ENCODE results near the gene RAPGEF3.

The RAPGEF3 gene

GRCh38 chr12:47755655-47756562, 2.8 kb downstream of the RAPGEF3 start:
- no peak for DNase-seq

GRCh38 chr12:47754881-47755280, 3.8 kb downstream of the RAPGEF3 start:
- no peak for DNase-seq

- no peak for DNase-seq
These were observed 4.6 kb downstream of the RAPGEF3 start for GRCh38 chr12:47754126-47754525.

- peak; percentile 27 for DNase-seq
These were observed 5.4 kb downstream of the RAPGEF3 start for GRCh38 chr12:47753021-47754001.

GRCh38 chr12:47752552-47752951, 6.1 kb downstream of the RAPGEF3 start:
- DNase-seq = peak; percentile 45

- DNase-seq = no peak
These were observed 6.6 kb downstream of the RAPGEF3 start for GRCh38 chr12:47752121-47752520.

GRCh38 chr12:47751561-47751960, 7.1 kb downstream of the RAPGEF3 start:
- DNase-seq = no peak

GRCh38 chr12:47750916-47751470, 7.7 kb downstream of the RAPGEF3 start:
- no peak for DNase-seq

- DNase-seq = no peak
These were observed 8.4 kb downstream of the RAPGEF3 start for GRCh38 chr12:47750229-47750798.

GRCh38 chr12:47748899-47749298, 9.8 kb downstream of the RAPGEF3 start:
- no peak for DNase-seq

- DNase-seq = no peak
These were observed 10.2 kb downstream of the RAPGEF3 start for GRCh38 chr12:47748507-47748828.

- no peak for DNase-seq
These were observed 10.8 kb downstream of the RAPGEF3 start for GRCh38 chr12:47747596-47748506.

GRCh38 chr12:47747126-47747525, 11.6 kb downstream of the RAPGEF3 start:
- no peak for DNase-seq

- DNase-seq = no peak
These were observed 12.2 kb downstream of the RAPGEF3 start for GRCh38 chr12:47746523-47746922.

GRCh38 chr12:47746073-47746472, 12.6 kb downstream of the RAPGEF3 start:
- no peak for DNase-seq

GRCh38 chr12:47745485-47746041, 13.1 kb downstream of the RAPGEF3 start:
- no peak for DNase-seq

GRCh38 chr12:47744778-47745436, 13.8 kb downstream of the RAPGEF3 start:
- no peak for DNase-seq

GRCh38 chr12:47744005-47744651, 14.6 kb downstream of the RAPGEF3 start:
- no peak for DNase-seq

GRCh38 chr12:47743311-47743860, 15.3 kb downstream of the RAPGEF3 start:
- DNase-seq = no peak

- DNase-seq = peak; percentile 31
These were observed 16.3 kb downstream of the RAPGEF3 start for GRCh38 chr12:47742253-47742825.
